Suprapubic skin (tissue), 4 donors: ENCODE results near the gene UNC5B.

Experiments
- POLR2A ChIP-seq, 2 donors: fragments of 450-650 bp; IDR thresholded peaks; one replicate each; pipeline ENCODE4 v1.6.1; 2017; ENCODE audit warnings: antibody characterized with exemption in 2 of 2, mild to moderate bottlenecking in 2 of 2, moderate library complexity in 2 of 2
- POLR2AphosphoS5 ChIP-seq, 3 donors: sonication (generic); formaldehyde crosslinking; IDR thresholded peaks; one replicate each; pipeline ENCODE4 v1.6.1; 2017; ENCODE audit warnings: antibody characterized with exemption in 3 of 3
- TF ChIP-seq, protein P1 (sequence below), 2 donors: fragments of 200-600 bp in 1 of 2; fragments of 450-650 bp in 1 of 2; sonication (generic) in 1 of 2; IDR thresholded peaks; one replicate each; pipeline ENCODE4 v1.5.1; 2016 to 2019; ENCODE audit warnings: antibody characterized with exemption in 2 of 2, mild to moderate bottlenecking in 1 of 2, moderate library complexity in 1 of 2

- TF ChIP-seq, protein P1, sequence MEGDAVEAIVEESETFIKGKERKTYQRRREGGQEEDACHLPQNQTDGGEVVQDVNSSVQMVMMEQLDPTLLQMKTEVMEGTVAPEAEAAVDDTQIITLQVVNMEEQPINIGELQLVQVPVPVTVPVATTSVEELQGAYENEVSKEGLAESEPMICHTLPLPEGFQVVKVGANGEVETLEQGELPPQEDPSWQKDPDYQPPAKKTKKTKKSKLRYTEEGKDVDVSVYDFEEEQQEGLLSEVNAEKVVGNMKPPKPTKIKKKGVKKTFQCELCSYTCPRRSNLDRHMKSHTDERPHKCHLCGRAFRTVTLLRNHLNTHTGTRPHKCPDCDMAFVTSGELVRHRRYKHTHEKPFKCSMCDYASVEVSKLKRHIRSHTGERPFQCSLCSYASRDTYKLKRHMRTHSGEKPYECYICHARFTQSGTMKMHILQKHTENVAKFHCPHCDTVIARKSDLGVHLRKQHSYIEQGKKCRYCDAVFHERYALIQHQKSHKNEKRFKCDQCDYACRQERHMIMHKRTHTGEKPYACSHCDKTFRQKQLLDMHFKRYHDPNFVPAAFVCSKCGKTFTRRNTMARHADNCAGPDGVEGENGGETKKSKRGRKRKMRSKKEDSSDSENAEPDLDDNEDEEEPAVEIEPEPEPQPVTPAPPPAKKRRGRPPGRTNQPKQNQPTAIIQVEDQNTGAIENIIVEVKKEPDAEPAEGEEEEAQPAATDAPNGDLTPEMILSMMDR (IDR thresholded peaks at IDR 0.05) = no peak
- TF ChIP-seq POLR2A (IDR thresholded peaks at IDR 0.05) (no peak), POLR2AphosphoS5 (IDR thresholded peaks at IDR 0.05) (no peak)
Measured at GRCh38 chr10:71214641-71215559, 2.5 kb downstream of the UNC5B start.
